GM21786 (cell line): Measurements from ENCODE around the gene ZBTB2.
"Not testable (repeated sequence)": the region's sequence is repeated elsewhere in the genome, so short reads cannot be mapped to it uniquely, and the experiment has no call there.

Experiments
- ATAC-seq: cut with Tn5 transposase; IDR thresholded peaks from one replicate; pipeline ENCODE4 v1.9.1; 2021; ENCODE audit not compliant: unreplicated experiment

The ZBTB2 gene

DNA sequence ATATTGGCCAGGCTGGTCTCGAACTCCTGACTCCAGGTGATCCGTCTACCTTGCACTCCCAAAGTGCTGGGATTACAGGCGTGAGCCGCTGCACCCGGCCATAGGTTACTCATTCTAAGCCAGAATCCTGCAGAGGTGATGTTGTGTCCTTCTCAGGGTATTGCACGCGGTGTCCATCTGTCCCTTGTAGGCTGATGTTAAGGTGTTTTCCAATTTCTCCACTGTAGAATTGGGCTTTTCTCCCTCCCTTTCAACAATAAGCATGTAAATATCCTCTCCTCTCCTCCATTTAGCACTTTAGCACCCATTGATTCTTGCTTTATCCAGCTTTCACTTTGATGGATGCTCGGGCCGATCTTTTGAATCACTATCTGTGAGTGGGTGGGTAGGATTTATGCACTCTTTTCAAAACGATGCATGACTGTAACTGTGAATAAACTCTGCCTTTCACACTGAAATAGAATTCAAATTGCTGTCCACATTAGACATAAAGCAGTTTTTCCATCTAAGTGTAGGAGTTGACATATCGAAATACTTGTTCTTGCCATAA, 52.6 kb downstream of the ZBTB2 start:
- no peak for ATAC-seq

- ATAC-seq, result no peak
These were observed 55.4 kb downstream of the ZBTB2 start for GRCh38 chr6:151335930-151336329.

- ATAC-seq, result no peak
These were observed 61.1 kb downstream of the ZBTB2 start for GRCh38 chr6:151330130-151330696.

- ATAC-seq, result no peak
These were observed 64.3 kb downstream of the ZBTB2 start for GRCh38 chr6:151327101-151327500.

GRCh38 chr6:151326116-151326825, 65.1 kb downstream of the ZBTB2 start:
- no peak for ATAC-seq

DNA sequence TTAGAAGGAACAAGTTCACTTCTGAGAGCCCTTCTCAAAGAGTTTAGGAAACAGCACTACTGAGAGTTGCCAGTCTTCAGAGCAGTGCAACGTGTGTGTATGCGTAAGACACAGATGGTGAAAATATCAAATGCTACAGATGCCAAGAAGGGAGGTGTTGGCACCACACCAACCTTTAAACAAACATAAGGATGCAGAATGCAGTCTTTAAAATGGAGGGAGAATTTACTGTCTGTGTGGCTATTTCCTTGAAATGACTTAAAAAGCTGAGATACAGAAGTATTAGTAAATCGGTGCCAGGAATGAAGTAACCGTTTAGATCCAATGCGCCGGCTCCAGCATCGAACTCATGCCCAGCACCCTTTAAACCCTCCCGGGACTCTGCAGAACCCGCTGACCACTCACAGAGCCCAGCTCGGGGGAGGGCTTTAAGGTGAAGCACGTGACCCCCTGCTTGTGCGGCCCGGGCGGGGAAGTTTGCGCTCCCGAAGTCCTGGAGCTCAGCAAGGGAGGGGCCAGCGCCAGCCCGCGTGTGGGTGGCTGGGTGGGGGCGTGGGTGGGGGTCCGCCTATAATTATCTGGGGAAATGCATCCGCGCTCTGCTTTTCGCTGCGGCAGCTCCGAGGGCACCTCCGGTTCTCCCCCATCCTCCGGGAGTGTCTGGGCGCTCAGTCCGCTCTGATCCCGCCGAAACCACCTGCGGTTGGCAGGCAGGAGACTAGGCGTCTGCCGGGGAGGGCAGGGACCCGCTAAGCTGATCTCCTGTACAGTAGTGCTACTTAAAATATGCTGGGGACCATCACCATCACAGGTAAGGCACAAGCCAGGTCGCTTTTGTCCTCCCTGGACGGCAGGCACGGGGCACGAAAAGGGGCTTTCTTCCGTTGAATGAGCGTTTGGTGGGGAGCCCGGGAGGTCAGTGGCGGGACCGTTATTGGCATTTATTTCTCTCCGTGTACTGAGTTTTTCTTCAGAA, 66.0 kb downstream of the ZBTB2 start:
- no peak for ATAC-seq

DNA sequence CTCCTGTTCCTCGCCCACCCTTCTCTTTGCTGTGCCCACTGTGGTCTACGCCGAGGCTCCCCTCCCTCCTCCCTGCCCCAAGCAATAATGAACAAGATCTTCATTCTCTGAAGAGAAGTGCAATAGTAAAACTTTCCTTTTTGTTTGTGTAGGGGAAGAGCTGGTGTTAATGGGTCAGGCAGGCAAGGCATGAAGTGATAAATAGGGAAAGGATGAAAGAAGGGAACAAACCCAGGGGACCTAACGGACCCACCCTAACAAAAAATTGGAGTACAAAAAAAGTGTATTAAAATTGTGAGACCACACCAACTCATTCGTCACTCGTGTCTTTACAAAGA, 66.9 kb downstream of the ZBTB2 start:
- ATAC-seq, result no peak

- peak; percentile 77 for ATAC-seq
These were observed 67.4 kb downstream of the ZBTB2 start for GRCh38 chr6:151323791-151324487.

- no peak for ATAC-seq
These were observed 68.8 kb downstream of the ZBTB2 start for GRCh38 chr6:151322570-151322969.

GRCh38 chr6:151321438-151321837, 69.9 kb downstream of the ZBTB2 start:
- no peak for ATAC-seq

GRCh38 chr6:151320140-151320539, 71.2 kb downstream of the ZBTB2 start:
- no peak for ATAC-seq

DNA sequence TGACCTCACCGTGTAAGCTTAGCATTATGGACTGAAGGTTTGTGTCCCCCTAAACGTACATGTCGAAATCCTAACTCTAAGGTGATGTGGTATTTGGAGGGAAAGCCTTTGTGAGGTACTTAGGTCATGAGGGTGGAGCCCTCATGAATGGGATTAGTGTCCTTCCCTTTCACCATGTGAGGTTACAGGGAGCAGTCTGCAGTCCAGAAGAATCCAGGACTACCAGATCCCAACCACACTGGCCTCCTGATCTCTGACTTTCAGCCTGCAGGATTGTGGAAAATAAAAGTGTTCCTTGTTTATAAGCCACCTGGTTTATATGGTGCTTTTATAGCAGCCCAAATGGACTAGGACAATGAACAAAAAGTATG, 73.4 kb downstream of the ZBTB2 start:
- ATAC-seq, result no peak

- ATAC-seq, result no peak
These were observed 74.0 kb downstream of the ZBTB2 start for GRCh38 chr6:151317103-151317994.

DNA sequence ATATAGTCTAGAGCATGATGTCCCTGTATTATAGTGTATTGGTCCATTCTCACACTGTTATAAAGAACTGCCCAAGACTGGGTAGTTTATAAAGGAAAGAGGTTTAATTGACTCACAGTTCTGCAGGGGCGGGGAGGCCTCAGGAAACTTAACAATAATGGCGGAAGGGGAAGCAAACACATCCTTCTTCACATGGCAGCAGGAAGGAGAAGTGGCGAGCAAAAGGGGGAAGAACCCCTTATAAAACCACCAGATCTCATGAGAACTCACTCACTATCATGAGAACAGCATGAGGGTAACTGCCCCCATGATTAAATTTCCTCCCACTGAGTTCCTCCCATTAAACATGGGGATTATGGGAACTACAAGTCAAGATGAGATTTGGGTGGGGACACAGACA, 75.7 kb downstream of the ZBTB2 start:
- ATAC-seq, result not testable (repeated sequence)
